ENCODE data around the gene ATP6AP1.

GRCh38 chrX:154460326-154460725, 31.8 kb downstream of the ATP6AP1 start:
- no peak for TF ChIP-seq POLR2A (IDR thresholded peaks at IDR 0.05; ENCODE audit: low read length)
- no peak for TF ChIP-seq GATA1 (IDR thresholded peaks at IDR 0.05; ENCODE audit: low read depth, low read length)
